ENCODE measurements around the gene DGKG. TPM values are rescaled to one million over a fixed set of nuclear protein-coding genes. Genes with fewer than 3 reads are reported as not detected.

The DGKG gene
- total RNA-seq, 3 donors from 2014 or later: 0.80 to 6.7 (median 0.96) TPM

GRCh38 chr3:186365202-186365974 is 3.4 kb upstream of the DGKG start:
- DNase-seq (no peak), ATAC-seq (no peak)
- TF ChIP-seq CTCF (IDR thresholded peaks at IDR 0.05): no peak
- Histone ChIP-seq H3K9me3 (no peaks in the 10 kb centered on the region), H3K4me1 (ENCODE audit: low read depth) (peaks cover 5% of the 10 kb centered on the region), H3K36me3 (ENCODE audit: low read depth) (no peaks in the 10 kb centered on the region), H3K4me3 (no peak overlapping the region)
- intact Hi-C loops (cut with DNase I, micrococcal nuclease): no loop called here

GRCh38 chr3:186362988-186363387 is 954 bp upstream of the DGKG start:
- H3K9me3 ChIP-seq: no peaks in the 10 kb centered on the region
- H3K4me1 ChIP-seq (ENCODE audit: low read depth): peaks cover 5% of the 10 kb centered on the region
- H3K4me3 ChIP-seq: no peak overlapping the region
- ATAC-seq: no peak
- intact Hi-C loops (cut with DNase I, micrococcal nuclease): no loop called here
- no peak for DNase-seq
- no peaks in the 10 kb centered on the region for H3K36me3 ChIP-seq (ENCODE audit: low read depth)
- no peak for TF ChIP-seq CTCF (IDR thresholded peaks at IDR 0.05)

- ATAC-seq (no peak), DNase-seq (no peak)
- intact Hi-C loops (cut with DNase I, micrococcal nuclease): no loop called here
- no peak for TF ChIP-seq CTCF (IDR thresholded peaks at IDR 0.05)
- Histone ChIP-seq H3K4me3 (no peak overlapping the region), H3K4me1 (ENCODE audit: low read depth) (peaks cover 5% of the 10 kb centered on the region), H3K9me3 (no peaks in the 10 kb centered on the region), H3K36me3 (ENCODE audit: low read depth) (no peaks in the 10 kb centered on the region)
Observed at GRCh38 chr3:186362537-186362842, 456 bp upstream of the DGKG start.

- no peaks in the 10 kb centered on the region for H3K9me3 ChIP-seq
- no peaks in the 10 kb centered on the region for H3K36me3 ChIP-seq (ENCODE audit: low read depth)
- DNase-seq: peak in 1 of 3 donors; percentile 24
- intact Hi-C loops (cut with DNase I, micrococcal nuclease): no loop called here
- no peak overlapping the region for H3K4me3 ChIP-seq
- ATAC-seq: no peak
- H3K4me1 ChIP-seq (ENCODE audit: low read depth): peaks cover 5% of the 10 kb centered on the region
- no peak for TF ChIP-seq CTCF (IDR thresholded peaks at IDR 0.05)
Observed at GRCh38 chr3:186361246-186361761, 730 bp downstream of the DGKG start.

- Histone ChIP-seq H3K36me3 (ENCODE audit: low read depth) (no peaks in the 10 kb centered on the region), H3K4me3 (no peak overlapping the region), H3K9me3 (no peaks in the 10 kb centered on the region), H3K4me1 (ENCODE audit: low read depth) (peaks cover 5% of the 10 kb centered on the region)
- DNase-seq: no peak
- intact Hi-C loops (cut with DNase I, micrococcal nuclease): no loop called here
- no peak for ATAC-seq
- TF ChIP-seq CTCF (IDR thresholded peaks at IDR 0.05): no peak
Observed at GRCh38 chr3:186360779-186361178, 1.3 kb downstream of the DGKG start.
